IMR-90 (cell line): ENCODE measurements around the gene RBPJL. TPM values are rescaled to one million over a fixed set of nuclear protein-coding genes. Genes with fewer than 3 reads are reported as not detected.

Source experiments
- ATAC-seq: fragments of 200-7000 bp; cut with Tn5 transposase; 2 replicates; pipeline ENCODE4 v1.9.1; 2020; ENCODE audit warnings: low read depth, mild to moderate bottlenecking, moderate library complexity
- BruUV-seq: library from RNA; stranded (reverse); fragments of 400-500 nt; replicated peaks from 2 replicates; lab custom pipeline; 2021; lab: Mats Ljungman, UMichigan
- CTCF ChIA-PET: fragments of 300-600 bp; formaldehyde crosslinking; extraction: SDS; loops from one replicate; lab custom pipeline; 2021; ENCODE audit warnings: antibody characterized with exemption; lab: Yijun Ruan, JAX
- POLR2A ChIA-PET: fragments of 300-600 bp; sonication (Branson Sonifier 250); formaldehyde crosslinking; loops from one replicate; lab custom pipeline; 2022; ENCODE audit warnings: antibody characterized with exemption; ENCODE audit not compliant: unreplicated experiment; lab: Charles Lee
- DNase-seq: peaks from one replicate; pipeline ENCODE4 v3.0.0; 2013
- H2AFZ ChIP-seq: replicated peaks from 2 replicates; pipeline ENCODE3; 2013; ENCODE audit warnings: low read length, mild to moderate bottlenecking; ENCODE audit not compliant: poor library complexity
- H2AK5ac ChIP-seq: 2 replicates; pipeline ENCODE4 v1.6.1; 2013; ENCODE audit warnings: low read depth, low read length, inconsistent platforms
- H2AK9ac ChIP-seq: replicated peaks from 2 replicates; pipeline ENCODE3; 2013; ENCODE audit warnings: mild to moderate bottlenecking, low read depth, low read length, moderate library complexity; ENCODE audit not compliant: poor library complexity
- H2BK120ac ChIP-seq: 2 replicates; pipeline ENCODE4 v1.6.1; 2013; ENCODE audit warnings: low read depth, low read length, inconsistent platforms
- H2BK15ac ChIP-seq: 3 replicates; pipeline ENCODE4 v1.6.1; 2013; ENCODE audit warnings: low read depth, low read length, inconsistent platforms
- H2BK20ac ChIP-seq: 2 replicates; pipeline ENCODE4 v1.6.1; 2013; ENCODE audit warnings: low read depth, mild to moderate bottlenecking, inconsistent platforms, low read length, moderate library complexity
- H2BK5ac ChIP-seq: 2 replicates; pipeline ENCODE4 v1.6.1; 2013; ENCODE audit warnings: mild to moderate bottlenecking, low read depth, low read length, inconsistent platforms; ENCODE audit not compliant: poor library complexity, severe bottlenecking
- H3K14ac ChIP-seq: replicated peaks from 2 replicates; pipeline ENCODE4 v1.6.1; 2013; ENCODE audit warnings: low read depth, low read length, inconsistent platforms
- H3K18ac ChIP-seq: 2 replicates; pipeline ENCODE4 v1.6.1; 2013; ENCODE audit warnings: low read depth, low read length, control low read depth
- H3K23ac ChIP-seq: 2 replicates; pipeline ENCODE4 v1.6.1; 2013; ENCODE audit warnings: low read depth, low read length, inconsistent platforms
- H3K27ac ChIP-seq: 2 replicates; pipeline ENCODE4 v1.5.1; 2013; ENCODE audit warnings: mild to moderate bottlenecking, control low read depth, low read length; ENCODE audit not compliant: insufficient read depth
- H3K27me3 ChIP-seq: 2 replicates; pipeline ENCODE4 v1.6.1; 2013; ENCODE audit warnings: low read length; ENCODE audit not compliant: control insufficient read depth, insufficient read depth
- H3K36me3 ChIP-seq: 2 replicates; pipeline ENCODE4 v1.6.1; 2013; ENCODE audit warnings: low read length, mixed read lengths; ENCODE audit not compliant: control insufficient read depth, insufficient read depth
- H3K4ac ChIP-seq: 2 replicates; pipeline ENCODE4 v1.6.1; 2013; ENCODE audit warnings: low read depth, low read length, inconsistent platforms
- H3K4me1 ChIP-seq: 2 replicates; pipeline ENCODE4 v1.6.1; 2013; ENCODE audit warnings: low read length, mixed read lengths; ENCODE audit not compliant: control insufficient read depth, insufficient read depth
- H3K4me2 ChIP-seq: 2 replicates; pipeline ENCODE4 v1.6.1; 2013; ENCODE audit warnings: low read depth, mild to moderate bottlenecking, control low read depth, low read length, moderate library complexity
- H3K4me3 ChIP-seq: 2 replicates; pipeline ENCODE4 v1.5.1; 2013; ENCODE audit warnings: low read depth, mild to moderate bottlenecking, control low read depth, low read length, moderate library complexity; ENCODE audit not compliant: insufficient read depth
- H3K56ac ChIP-seq: 2 replicates; pipeline ENCODE4 v1.6.1; 2013; ENCODE audit warnings: low read length, inconsistent platforms; ENCODE audit not compliant: insufficient read depth; ENCODE audit errors: extremely low read depth
- H3K79me1 ChIP-seq, 2 experiments: 2 replicates each; pipeline ENCODE4 v1.6.1; 2013; ENCODE audit warnings: low read length in 2 of 2, inconsistent platforms in 1 of 2, low read depth in 1 of 2
- H3K9ac ChIP-seq: 2 replicates; pipeline ENCODE4 v1.6.1; 2013; ENCODE audit warnings: low read depth, low read length, control low read depth
- H3K9me1 ChIP-seq: 2 replicates; pipeline ENCODE4 v1.6.1; 2013; ENCODE audit warnings: low read length, inconsistent platforms; ENCODE audit not compliant: insufficient read depth
- H3K9me3 ChIP-seq: 2 replicates; pipeline ENCODE4 v1.6.1; 2013; ENCODE audit warnings: low read length; ENCODE audit not compliant: control insufficient read depth, insufficient read depth
- H4K20me1 ChIP-seq: 2 replicates; pipeline ENCODE4 v1.6.1; 2013; ENCODE audit warnings: low read length, inconsistent platforms; ENCODE audit not compliant: insufficient read depth
- H4K5ac ChIP-seq: 2 replicates; pipeline ENCODE4 v1.6.1; 2013; ENCODE audit warnings: mild to moderate bottlenecking, low read depth, low read length, control low read depth
- H4K8ac ChIP-seq, 2 experiments: 2 replicates each; pipeline ENCODE4 v1.6.1; 2013; ENCODE audit warnings: low read depth in 2 of 2, low read length in 2 of 2, control low read depth in 1 of 2, inconsistent platforms in 1 of 2
- H4K91ac ChIP-seq: 2 replicates; pipeline ENCODE4 v1.6.1; 2013; ENCODE audit warnings: low read depth, low read length, inconsistent platforms; ENCODE audit not compliant: insufficient read depth
- BHLHE40 ChIP-seq: fragments of 150-350 bp; IDR thresholded peaks from 2 replicates; pipeline ENCODE4 v1.6.1; 2016; ENCODE audit warnings: mild to moderate bottlenecking, low read depth, low read length
- CHD1 ChIP-seq: IDR thresholded peaks from 2 replicates; pipeline ENCODE4 v1.6.1; 2012; ENCODE audit warnings: low read depth, low read length, improper control_type of control experiment
- ELK1 ChIP-seq: fragments of 150-350 bp; IDR thresholded peaks from 2 replicates; pipeline ENCODE4 v1.6.1; 2016; ENCODE audit warnings: low read depth, mild to moderate bottlenecking, low read length, moderate library complexity, borderline replicate concordance
- FOS ChIP-seq: fragments of 150-350 bp; IDR thresholded peaks from 2 replicates; pipeline ENCODE4 v1.6.1; 2016; ENCODE audit warnings: low read depth, low read length
- MAFK ChIP-seq: IDR thresholded peaks from 2 replicates; pipeline ENCODE4 v1.6.1; 2012; ENCODE audit warnings: low read depth, low read length, improper control_type of control experiment
- MAZ ChIP-seq: IDR thresholded peaks from 2 replicates; pipeline ENCODE4 v1.6.1; 2012; ENCODE audit warnings: low read depth, mild to moderate bottlenecking, low read length, improper control_type of control experiment, moderate library complexity, borderline replicate concordance
- MXI1 ChIP-seq: IDR thresholded peaks from 2 replicates; pipeline ENCODE4 v1.6.1; 2012; ENCODE audit warnings: low read depth, mild to moderate bottlenecking, low read length, moderate library complexity, borderline replicate concordance
- NFE2L2 ChIP-seq: fragments of 150-350 bp; IDR thresholded peaks from 2 replicates; pipeline ENCODE4 v1.6.1; 2016; ENCODE audit warnings: low read depth, mild to moderate bottlenecking, low read length
- POLR2A ChIP-seq: IDR thresholded peaks from 2 replicates; pipeline ENCODE4 v1.6.1; 2012; ENCODE audit warnings: mild to moderate bottlenecking, low read depth, low read length
- RAD21 ChIP-seq: IDR thresholded peaks from 2 replicates; pipeline ENCODE4 v1.6.1; 2012; ENCODE audit warnings: low read length, improper control_type of control experiment
- RCOR1 ChIP-seq: IDR thresholded peaks from 2 replicates; pipeline ENCODE4 v1.6.1; 2012; ENCODE audit warnings: mild to moderate bottlenecking, low read length, improper control_type of control experiment; ENCODE audit not compliant: insufficient replicate concordance
- RFX5 ChIP-seq: IDR thresholded peaks from 2 replicates; pipeline ENCODE4 v1.8.0; 2012; ENCODE audit warnings: low read depth, mild to moderate bottlenecking, low read length, moderate library complexity
- SMC3 ChIP-seq: fragments of 150-350 bp; IDR thresholded peaks from 2 replicates; pipeline ENCODE4 v1.6.1; 2016; ENCODE audit warnings: low read depth, mild to moderate bottlenecking, antibody characterized with exemption, low read length, moderate library complexity
- USF2 ChIP-seq: fragments of 150-350 bp; IDR thresholded peaks from 2 replicates; pipeline ENCODE4 v1.6.1; 2017; ENCODE audit warnings: mild to moderate bottlenecking, antibody characterized with exemption, low read length, low read depth
- WGBS, 2 experiments: methylation state at CpG; one replicate each; pipeline versions ENCODE4 v1.1.5 to v1.1.7; 2013; ENCODE audit warnings: missing lambda C conversion rate in 2 of 2; ENCODE audit not compliant: insufficient read length in 1 of 2; ENCODE audit errors: extremely low coverage in 2 of 2; 5-methylcytosine and 5-hydroxymethylcytosine counted together
- dilution Hi-C: fragments of 300-500 bp; cut with HindIII; formaldehyde crosslinking; loops from one replicate; pipeline ENCODE4 v1.14.3; 2018; ENCODE audit warnings: low sequenced_read_pairs; ENCODE audit not compliant: unreplicated experiment
- in situ Hi-C: fragments of 300-500 bp; cut with MboI; formaldehyde crosslinking; loops from 3 replicates; pipeline ENCODE4 v1.14.3; 2019; ENCODE audit warnings: low sequenced_read_pairs, inconsistent platforms, mixed read lengths
- intact Hi-C: fragments of 100-400 bp; cut with micrococcal nuclease; formaldehyde crosslinking; loops from 2 replicates; pipeline ENCODE4 v1.10.0; 2022
- polyA plus RNA-seq, 3 experiments: library from polyadenylated mRNA; depleted of rRNA; stranded (reverse); fragments of >200 nt; gene quantifications; 2 replicates each; pipeline ENCODE4 v1.2.3, GENCODE V29; 2012; ENCODE audit warnings: low replicate concordance in 1 of 3
- total RNA-seq: library from RNA; depleted of rRNA; stranded (reverse); fragments of >200 nt; gene quantifications from 2 replicates; pipeline ENCODE4 v1.2.3, GENCODE V29; 2012
- TF ChIP-seq, protein P1 (sequence below): conservative IDR thresholded peaks from 2 replicates; pipeline ENCODE4 v1.5.1; 2012; ENCODE audit warnings: mild to moderate bottlenecking, low read depth, low read length, improper control_type of control experiment

Gene RBPJL
- total and polyA plus RNA-seq, 2 of the 4 experiments (the other 2 are of a cell fraction), result not detected

DNA sequence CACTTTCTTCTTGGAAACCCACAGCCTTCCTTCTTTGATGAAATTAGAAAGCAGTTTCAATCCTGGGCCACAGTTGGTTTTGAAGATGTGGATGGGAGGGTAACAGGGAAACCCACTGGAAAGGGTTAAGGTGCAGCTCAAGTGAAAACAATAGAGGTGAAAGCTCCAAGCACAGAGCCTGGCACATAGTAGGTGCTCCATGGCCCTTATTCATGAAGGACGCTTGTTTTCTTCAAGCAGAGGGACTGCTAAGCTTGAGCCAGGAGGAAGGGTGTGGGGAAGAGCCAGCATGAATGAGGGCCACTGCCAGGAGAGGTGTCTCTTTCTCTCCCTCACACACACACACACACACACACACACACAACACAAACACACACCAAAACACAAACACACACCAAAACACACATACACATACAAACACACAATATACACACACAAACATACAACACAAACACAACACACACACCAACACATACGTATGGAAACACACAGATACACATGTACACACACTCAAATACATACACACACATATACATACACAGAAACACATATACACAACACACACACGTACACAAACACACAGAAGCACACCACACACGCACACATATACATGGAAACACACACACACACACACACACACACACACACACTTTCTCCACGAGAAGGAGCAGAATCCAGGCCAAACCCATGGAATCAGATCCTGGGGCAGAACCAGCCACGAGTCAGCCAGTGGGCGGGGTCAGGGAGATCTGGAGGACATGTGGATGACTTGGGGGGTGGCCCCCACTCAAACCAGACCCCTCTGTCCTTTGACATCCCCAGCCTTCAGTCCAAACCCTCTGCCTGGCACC, 23.7 kb upstream of the RBPJL start:
- intact Hi-C loops (no loop called here), in situ Hi-C loops (loop anchor here (10.0 to 25.0 kb wide), 2 partner anchors 171 to 268 kb away; partner anchors contain the start of genes KCNS1, WFDC12 and WFDC5), dilution Hi-C loops (no loop called here)
- H3K9me3 ChIP-seq, result no peaks in the 10 kb centered on the region
- no TSS peak for BruUV-seq
- no peak overlapping the region for H2BK20ac ChIP-seq
- no peak overlapping the region for H2AK5ac ChIP-seq
- 56% methylated on average over 2 of the region's 7 CpGs; no CpG with 5 or more reads in 1 of the 2 experiments for WGBS, 2 experiments
- no peak overlapping the region for H2AFZ ChIP-seq
- no peak overlapping the region for H2AK9ac ChIP-seq
- no peaks in the 10 kb centered on the region for H3K79me1 ChIP-seq
- no peak overlapping the region for H3K27ac ChIP-seq
- no peak overlapping the region for H3K9ac ChIP-seq
- H2BK120ac ChIP-seq, result no peak overlapping the region
- H3K18ac ChIP-seq, result no peak overlapping the region
- no peak overlapping the region for H3K4ac ChIP-seq
- H2BK15ac ChIP-seq, result no peak overlapping the region
- H4K20me1 ChIP-seq, result no peaks in the 10 kb centered on the region
- no peak for ATAC-seq
- no peaks in the 10 kb centered on the region for H3K9me1 ChIP-seq
- no peak for DNase-seq
- POLR2A ChIA-PET, result no interaction called here
- H4K5ac ChIP-seq, result no peak overlapping the region
- CTCF ChIA-PET, result no interaction called here
- H2BK5ac ChIP-seq, result peak overlapping the region; percentile 69
- H3K36me3 ChIP-seq, result no peaks in the 10 kb centered on the region
- H3K4me3 ChIP-seq, result no peak overlapping the region
- no peak overlapping the region for H3K23ac ChIP-seq
- no peak overlapping the region for H4K8ac ChIP-seq
- H3K4me2 ChIP-seq, result no peak overlapping the region
- H3K27me3 ChIP-seq, result peaks cover 26% of the 10 kb centered on the region
- H4K91ac ChIP-seq, result no peak overlapping the region
- no peak overlapping the region for H3K56ac ChIP-seq
- H3K14ac ChIP-seq, result no peak overlapping the region
- H3K4me1 ChIP-seq, result no peaks in the 10 kb centered on the region
- TF ChIP-seq USF2 (no peak), RAD21 (no peak), POLR2A (no peak), BHLHE40 (no peak), RCOR1 (no peak), MAZ (no peak), SMC3 (no peak), RFX5 (no peak), FOS (no peak), MXI1 (no peak), CHD1 (no peak), MAFK (no peak), ELK1 (no peak), NFE2L2 (no peak)
- TF ChIP-seq, protein P1, sequence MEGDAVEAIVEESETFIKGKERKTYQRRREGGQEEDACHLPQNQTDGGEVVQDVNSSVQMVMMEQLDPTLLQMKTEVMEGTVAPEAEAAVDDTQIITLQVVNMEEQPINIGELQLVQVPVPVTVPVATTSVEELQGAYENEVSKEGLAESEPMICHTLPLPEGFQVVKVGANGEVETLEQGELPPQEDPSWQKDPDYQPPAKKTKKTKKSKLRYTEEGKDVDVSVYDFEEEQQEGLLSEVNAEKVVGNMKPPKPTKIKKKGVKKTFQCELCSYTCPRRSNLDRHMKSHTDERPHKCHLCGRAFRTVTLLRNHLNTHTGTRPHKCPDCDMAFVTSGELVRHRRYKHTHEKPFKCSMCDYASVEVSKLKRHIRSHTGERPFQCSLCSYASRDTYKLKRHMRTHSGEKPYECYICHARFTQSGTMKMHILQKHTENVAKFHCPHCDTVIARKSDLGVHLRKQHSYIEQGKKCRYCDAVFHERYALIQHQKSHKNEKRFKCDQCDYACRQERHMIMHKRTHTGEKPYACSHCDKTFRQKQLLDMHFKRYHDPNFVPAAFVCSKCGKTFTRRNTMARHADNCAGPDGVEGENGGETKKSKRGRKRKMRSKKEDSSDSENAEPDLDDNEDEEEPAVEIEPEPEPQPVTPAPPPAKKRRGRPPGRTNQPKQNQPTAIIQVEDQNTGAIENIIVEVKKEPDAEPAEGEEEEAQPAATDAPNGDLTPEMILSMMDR, result no peak
